CD4-positive, alpha-beta T cell treated with Interleukin-6 at 100 ng/mL for 8 hours (primary cell): ENCODE measurements around the gene OTOR.
A peak's percentile ranks its signal among the peaks of the same experiment; 100 is the strongest.

ENCODE experiments used
- DNase-seq: peaks from one replicate; pipeline ENCODE4 v3.0.0-alpha.2; 2020; ENCODE audit warnings: mixed read lengths, low spot score

The OTOR gene

GRCh38 chr20:16748308-16748900, at the start of gene OTOR:
Gene OTOR (plus strand): TSS chr20:16748358. CDS start chr20:16748402, 44 bp downstream.
- DNase-seq, result no peak

GRCh38 chr20:16699293-16699692, 48.9 kb upstream of the OTOR start:
- no peak for DNase-seq

- DNase-seq, result peak; percentile 31
Measured at GRCh38 chr20:16701296-16701695, 46.9 kb upstream of the OTOR start.

- DNase-seq, result no peak
Measured at GRCh38 chr20:16703570-16703969, 44.6 kb upstream of the OTOR start.

GRCh38 chr20:16707674-16708073, 40.5 kb upstream of the OTOR start:
- DNase-seq, result no peak

- DNase-seq, result no peak
Measured at GRCh38 chr20:16708602-16709001, 39.6 kb upstream of the OTOR start.

GRCh38 chr20:16709017-16709416, 39.1 kb upstream of the OTOR start:
- peak; percentile 40 for DNase-seq

GRCh38 chr20:16710781-16711180, 37.4 kb upstream of the OTOR start:
- DNase-seq, result no peak

- no peak for DNase-seq
Measured at GRCh38 chr20:16711661-16712258, 36.4 kb upstream of the OTOR start.

- DNase-seq, result no peak
Measured at GRCh38 chr20:16712511-16712947, 35.6 kb upstream of the OTOR start.

GRCh38 chr20:16713066-16713465, 35.1 kb upstream of the OTOR start:
- DNase-seq, result no peak

GRCh38 chr20:16714242-16714641, 33.9 kb upstream of the OTOR start:
- DNase-seq, result no peak

- DNase-seq, result no peak
Measured at GRCh38 chr20:16714751-16715150, 33.4 kb upstream of the OTOR start.

- DNase-seq, result no peak
Measured at GRCh38 chr20:16719421-16719820, 28.7 kb upstream of the OTOR start.

GRCh38 chr20:16729080-16729479, 19.1 kb upstream of the OTOR start:
- DNase-seq, result no peak

GRCh38 chr20:16729565-16730460, 18.3 kb upstream of the OTOR start, which contains the start of gene SNRPB2:
Gene SNRPB2 (plus strand): TSS chr20:16730026. CDS start chr20:16731703, 1,677 bp downstream.
- peak; percentile 90 for DNase-seq

- DNase-seq, result no peak
Measured at GRCh38 chr20:16732506-16733152, 15.5 kb upstream of the OTOR start.

GRCh38 chr20:16740365-16741072, 7.6 kb upstream of the OTOR start:
- no peak for DNase-seq

- no peak for DNase-seq
Measured at GRCh38 chr20:16744178-16744807, 3.9 kb upstream of the OTOR start.

- no peak for DNase-seq
Measured at GRCh38 chr20:16745204-16745603, 3.0 kb upstream of the OTOR start.

- DNase-seq, result no peak
Measured at GRCh38 chr20:16747291-16747811, 807 bp upstream of the OTOR start.
